Left ventricle myocardium inferior (tissue), 1 donor: Measurements from ENCODE around the gene ARL15. TPM values are rescaled to one million over a fixed set of nuclear protein-coding genes. Genes with fewer than 3 reads are reported as not detected.

Experiments used
- DNase-seq: peaks from one replicate; pipeline ENCODE4 v3.0.0-alpha.2; 2020
- H3K27ac ChIP-seq: fragments of 200-600 bp; replicated peaks from 2 replicates; pipeline ENCODE4 v1.8.0; 2021
- H3K27me3 ChIP-seq: fragments of 200-600 bp; 2 replicates; pipeline ENCODE4 v1.8.0; 2021; ENCODE audit warnings: low read depth
- H3K36me3 ChIP-seq: fragments of 200-600 bp; 2 replicates; pipeline ENCODE4 v1.8.0; 2021
- H3K4me1 ChIP-seq: fragments of 200-600 bp; 2 replicates; pipeline ENCODE4 v1.8.0; 2021
- H3K4me3 ChIP-seq: fragments of 200-600 bp; 2 replicates; pipeline ENCODE4 v1.8.0; 2021; ENCODE audit warnings: mild to moderate bottlenecking, moderate library complexity
- H3K9me3 ChIP-seq: fragments of 200-600 bp; replicated peaks from 2 replicates; pipeline ENCODE4 v1.8.0; 2021
- intact Hi-C: fragments of 100-400 bp; cut with micrococcal nuclease; formaldehyde crosslinking; loops from one replicate; pipeline ENCODE4 v1.11.0; 2022
- total RNA-seq: library from RNA; stranded (reverse); fragmentation: NEBNext Ultra II Directional; extraction: Animal tissue kit (Norgen Biotek cat#: 25700); gene quantifications from one replicate; pipeline ENCODE4 v1.2.1, GENCODE V29; 2021
- TF ChIP-seq, protein P1 (sequence below): fragments of 200-600 bp; IDR thresholded peaks from 2 replicates; pipeline ENCODE4 v1.8.0; 2021; ENCODE audit warnings: antibody characterized with exemption, mild to moderate bottlenecking, borderline replicate concordance
- donor health status: DM: no; HTN: yes; CAD: no; lungs with severe emphysema.

Gene ARL15
- total RNA-seq, 1 donor from 2014 or later = 18.2 TPM

DNA sequence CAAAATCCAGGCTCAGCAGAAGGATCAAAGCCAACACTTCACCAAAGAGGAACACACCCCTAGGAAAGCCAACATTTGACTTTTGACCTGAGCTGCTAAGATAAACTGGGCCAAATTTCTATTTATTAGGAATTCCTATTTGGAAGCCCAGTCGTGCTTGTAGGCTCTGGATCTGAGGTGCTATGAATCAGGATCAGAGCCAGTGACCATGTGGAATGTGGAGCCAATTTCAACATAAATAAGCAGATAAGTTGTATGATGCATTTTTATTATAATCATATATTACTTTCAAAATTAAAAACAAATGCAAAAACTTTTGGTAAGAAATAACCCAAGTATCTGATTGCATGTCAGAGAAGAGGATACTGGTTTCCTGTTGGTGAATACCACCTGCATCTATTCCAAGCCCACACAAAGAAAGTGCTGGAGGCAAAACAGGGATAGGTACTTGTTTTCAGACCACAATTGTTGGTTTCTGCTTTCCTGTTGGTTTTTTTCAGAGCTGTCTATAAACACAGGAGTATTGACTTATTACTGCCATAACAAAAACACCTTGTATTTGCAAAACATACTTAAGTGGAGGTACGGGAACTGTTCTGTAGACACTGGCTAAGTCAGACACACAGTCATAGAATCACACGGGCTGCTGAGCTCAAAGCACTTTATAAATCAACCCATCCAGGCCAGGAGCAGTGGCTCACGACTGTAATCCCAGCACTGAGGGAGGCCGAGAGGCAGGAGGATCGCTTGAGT is 52.8 kb downstream of the ARL15 start:
- Histone ChIP-seq H3K27ac (no peak overlapping the region), H3K36me3 (no peaks in the 10 kb centered on the region), H3K9me3 (no peaks in the 10 kb centered on the region), H3K4me3 (no peak overlapping the region), H3K27me3 (no peaks in the 10 kb centered on the region), H3K4me1 (peaks cover 50% of the 10 kb centered on the region)
- intact Hi-C loops = loop anchor here (10.0 kb wide), 1 partner anchor 47 kb away; no protein-coding TSS in a partner anchor
- TF ChIP-seq, protein P1, sequence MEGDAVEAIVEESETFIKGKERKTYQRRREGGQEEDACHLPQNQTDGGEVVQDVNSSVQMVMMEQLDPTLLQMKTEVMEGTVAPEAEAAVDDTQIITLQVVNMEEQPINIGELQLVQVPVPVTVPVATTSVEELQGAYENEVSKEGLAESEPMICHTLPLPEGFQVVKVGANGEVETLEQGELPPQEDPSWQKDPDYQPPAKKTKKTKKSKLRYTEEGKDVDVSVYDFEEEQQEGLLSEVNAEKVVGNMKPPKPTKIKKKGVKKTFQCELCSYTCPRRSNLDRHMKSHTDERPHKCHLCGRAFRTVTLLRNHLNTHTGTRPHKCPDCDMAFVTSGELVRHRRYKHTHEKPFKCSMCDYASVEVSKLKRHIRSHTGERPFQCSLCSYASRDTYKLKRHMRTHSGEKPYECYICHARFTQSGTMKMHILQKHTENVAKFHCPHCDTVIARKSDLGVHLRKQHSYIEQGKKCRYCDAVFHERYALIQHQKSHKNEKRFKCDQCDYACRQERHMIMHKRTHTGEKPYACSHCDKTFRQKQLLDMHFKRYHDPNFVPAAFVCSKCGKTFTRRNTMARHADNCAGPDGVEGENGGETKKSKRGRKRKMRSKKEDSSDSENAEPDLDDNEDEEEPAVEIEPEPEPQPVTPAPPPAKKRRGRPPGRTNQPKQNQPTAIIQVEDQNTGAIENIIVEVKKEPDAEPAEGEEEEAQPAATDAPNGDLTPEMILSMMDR = no peak
- no peak for DNase-seq

GRCh38 chr5:54254482-54255198 is 55.7 kb downstream of the ARL15 start:
- Histone ChIP-seq H3K27ac (peak overlapping the region; percentile 79), H3K4me1 (peaks cover 60% of the 10 kb centered on the region), H3K27me3 (no peaks in the 10 kb centered on the region), H3K36me3 (no peaks in the 10 kb centered on the region), H3K9me3 (no peaks in the 10 kb centered on the region), H3K4me3 (peak overlapping the region; percentile 50)
- peak; percentile 19 for DNase-seq
- intact Hi-C loops = loop anchor here (10.0 kb wide), 1 partner anchor 50 kb away; no protein-coding TSS in a partner anchor
- TF ChIP-seq, protein P1 = peak; percentile 60

DNA sequence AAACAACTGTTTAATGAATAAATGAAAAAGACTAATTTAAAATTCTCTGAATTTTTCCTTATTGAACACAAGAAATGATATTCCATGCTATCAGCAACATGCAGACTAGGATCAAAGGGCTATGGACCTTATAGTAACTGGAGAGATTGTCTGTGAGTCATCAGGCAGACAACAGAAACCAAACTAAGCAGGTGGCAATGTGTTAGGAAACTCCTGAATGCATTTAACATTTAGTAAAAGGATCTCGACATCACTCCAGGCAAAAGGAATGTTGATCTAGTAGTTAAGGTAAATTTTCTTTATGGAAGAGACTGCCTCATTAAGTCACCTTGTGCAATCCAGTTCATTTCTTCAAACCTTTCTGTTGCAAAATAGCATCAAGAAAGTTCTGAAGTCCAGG is 58.4 kb downstream of the ARL15 start:
- Histone ChIP-seq H3K9me3 (no peaks in the 10 kb centered on the region), H3K27me3 (no peaks in the 10 kb centered on the region), H3K4me1 (peaks cover 72% of the 10 kb centered on the region), H3K27ac (no peak overlapping the region), H3K4me3 (no peak overlapping the region), H3K36me3 (no peaks in the 10 kb centered on the region)
- intact Hi-C loops = loop anchor here (10.0 kb wide), 1 partner anchor 53 kb away; no protein-coding TSS in a partner anchor
- TF ChIP-seq, protein P1 = no peak
- DNase-seq = no peak

GRCh38 chr5:54249210-54250028 is 61.0 kb downstream of the ARL15 start:
- TF ChIP-seq, protein P1 = no peak
- Histone ChIP-seq H3K4me1 (peaks cover 61% of the 10 kb centered on the region), H3K9me3 (no peaks in the 10 kb centered on the region), H3K4me3 (no peak overlapping the region), H3K27me3 (no peaks in the 10 kb centered on the region), H3K27ac (no peak overlapping the region), H3K36me3 (no peaks in the 10 kb centered on the region)
- intact Hi-C loops = loop anchor here (5.0 to 10.0 kb wide), 3 partner anchors 55 to 235 kb away; no protein-coding TSS in a partner anchor
- peak; percentile 21 for DNase-seq

GRCh38 chr5:54247226-54247625 is 63.1 kb downstream of the ARL15 start:
- no peak for DNase-seq
- no peak overlapping the region for H3K4me3 ChIP-seq
- no peaks in the 10 kb centered on the region for H3K36me3 ChIP-seq
- peak overlapping the region; percentile 27 for H3K27ac ChIP-seq
- no peaks in the 10 kb centered on the region for H3K9me3 ChIP-seq
- TF ChIP-seq, protein P1 = no peak
- H3K4me1 ChIP-seq = peaks cover 64% of the 10 kb centered on the region
- no peaks in the 10 kb centered on the region for H3K27me3 ChIP-seq
- intact Hi-C loops = loop anchor here (5.0 to 10.0 kb wide), 2 partner anchors 170 to 238 kb away; no protein-coding TSS in a partner anchor
